ENCODE data around the gene SMARCC1. TPM values are rescaled to one million over a fixed set of nuclear protein-coding genes. Genes with fewer than 3 reads are reported as not detected.

SMARCC1 gene
- total and polyA plus RNA-seq, 2 experiments from 2014 or later, result 35.5 to 38.2 TPM

GRCh38 chr3:47663630-47664240 lies 118.0 kb downstream of the SMARCC1 start:
- Histone ChIP-seq H3K27ac (no peak overlapping the region), H3K4me1 (ENCODE audit: insufficient read depth) (no peaks in the 10 kb centered on the region), H3K9me2 (replicated peaks; ENCODE audit: insufficient read depth) (no peaks in the 10 kb centered on the region), H3K9me3 (ENCODE audit: low read depth) (peaks cover under 1% of the 10 kb centered on the region), H3K4me3 (no peak overlapping the region), H3K4me2 (no peak overlapping the region), H2AFZ (no peak overlapping the region), H3K79me2 (peaks cover 8% of the 10 kb centered on the region), H3K27me3 (no peaks in the 10 kb centered on the region), H3K36me3 (replicated peaks; ENCODE audit: insufficient read depth, low read depth) (peaks cover under 1% of the 10 kb centered on the region), H4K20me1 (ENCODE audit: insufficient read depth, poor library complexity, severe bottlenecking) (no peaks in the 10 kb centered on the region)
- WGBS (ENCODE audit: low lambda C conversion rate, missing lambda C conversion rate), result 96% methylated on average over 16 of the region's 16 CpGs
- DNase-seq (ENCODE audit: low spot score), result no peak
- TF ChIP-seq CTCF (IDR thresholded peaks at IDR 0.05; ENCODE audit: poor library complexity) (no peak), EZH2phosphoT487 (IDR thresholded peaks at IDR 0.05; ENCODE audit: low read depth, severe bottlenecking, unreplicated experiment) (no peak), EZH2 (IDR thresholded peaks at IDR 0.05; ENCODE audit: borderline replicate concordance) (no peak)

GRCh38 chr3:47661121-47661752 lies 120.5 kb downstream of the SMARCC1 start:
- 68% methylated on average over 5 of the region's 5 CpGs for WGBS (ENCODE audit: low lambda C conversion rate, missing lambda C conversion rate)
- DNase-seq (ENCODE audit: low spot score), result peak; percentile 29
- H4K20me1 ChIP-seq (ENCODE audit: insufficient read depth, poor library complexity, severe bottlenecking), result peaks cover 2% of the 10 kb centered on the region
- no peaks in the 10 kb centered on the region for H3K9me2 ChIP-seq (replicated peaks; ENCODE audit: insufficient read depth)
- no peak overlapping the region for H3K27ac ChIP-seq
- peaks cover 9% of the 10 kb centered on the region for H3K9me3 ChIP-seq (ENCODE audit: low read depth)
- H3K4me3 ChIP-seq, result no peak overlapping the region
- H2AFZ ChIP-seq, result no peak overlapping the region
- H3K27me3 ChIP-seq, result no peaks in the 10 kb centered on the region
- H3K36me3 ChIP-seq (replicated peaks; ENCODE audit: insufficient read depth, low read depth), result peaks cover 7% of the 10 kb centered on the region
- H3K4me2 ChIP-seq, result no peak overlapping the region
- peaks cover 32% of the 10 kb centered on the region for H3K79me2 ChIP-seq
- H3K4me1 ChIP-seq (ENCODE audit: insufficient read depth), result no peaks in the 10 kb centered on the region
- TF ChIP-seq EZH2phosphoT487 (IDR thresholded peaks at IDR 0.05; ENCODE audit: low read depth, severe bottlenecking, unreplicated experiment), result no peak
- TF ChIP-seq CTCF (IDR thresholded peaks at IDR 0.05; ENCODE audit: poor library complexity), result no peak
- no peak for TF ChIP-seq EZH2 (IDR thresholded peaks at IDR 0.05; ENCODE audit: borderline replicate concordance)

- 100% methylated on average over 1 of the region's 1 CpG for WGBS (ENCODE audit: low lambda C conversion rate, missing lambda C conversion rate)
- Histone ChIP-seq H3K36me3 (replicated peaks; ENCODE audit: insufficient read depth, low read depth) (peaks cover 7% of the 10 kb centered on the region), H3K4me1 (ENCODE audit: insufficient read depth) (no peaks in the 10 kb centered on the region), H3K79me2 (peaks cover 59% of the 10 kb centered on the region), H2AFZ (no peak overlapping the region), H3K9me3 (ENCODE audit: low read depth) (peaks cover 9% of the 10 kb centered on the region), H3K9me2 (replicated peaks; ENCODE audit: insufficient read depth) (no peaks in the 10 kb centered on the region), H4K20me1 (ENCODE audit: insufficient read depth, poor library complexity, severe bottlenecking) (peaks cover 3% of the 10 kb centered on the region), H3K4me2 (no peak overlapping the region), H3K4me3 (no peak overlapping the region), H3K27me3 (no peaks in the 10 kb centered on the region), H3K27ac (no peak overlapping the region)
- DNase-seq (ENCODE audit: low spot score), result no peak
- TF ChIP-seq EZH2phosphoT487 (IDR thresholded peaks at IDR 0.05; ENCODE audit: low read depth, severe bottlenecking, unreplicated experiment) (no peak), CTCF (IDR thresholded peaks at IDR 0.05; ENCODE audit: poor library complexity) (no peak), EZH2 (IDR thresholded peaks at IDR 0.05; ENCODE audit: borderline replicate concordance) (no peak)
Measured at GRCh38 chr3:47658444-47658843, 123.2 kb downstream of the SMARCC1 start.
